ENCODE results near the gene PLP2.

The PLP2 gene

DNA sequence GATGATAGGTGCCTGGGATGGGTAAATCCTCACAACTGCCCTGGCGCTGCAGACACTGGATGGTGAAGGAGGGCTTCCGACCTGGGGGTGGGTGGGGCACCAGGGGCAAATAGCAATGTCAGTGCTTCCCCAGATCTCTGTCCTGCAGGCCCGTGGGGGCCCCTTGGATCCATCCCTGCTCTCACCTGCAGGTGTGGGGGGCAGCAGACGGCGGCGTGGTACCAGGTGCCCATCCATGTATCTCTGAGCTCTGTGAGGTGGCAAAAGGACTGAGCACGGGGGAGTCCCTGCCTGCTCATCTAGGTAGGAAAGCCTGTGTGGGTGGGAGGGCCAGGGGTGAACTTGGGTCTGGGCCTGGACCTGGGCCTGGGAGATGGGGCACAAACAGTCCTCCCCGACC, 34.8 kb downstream of the PLP2 start:
- peaks cover 0 to 1% of the 10 kb centered on the region in 2 donors for H3K27me3 ChIP-seq (ENCODE audit: control insufficient read depth in 2 of 2, insufficient read depth in 2 of 2, low read length in 2 of 2)
- H3K9ac ChIP-seq (ENCODE audit: low read depth in 1 of 2, low read length in 2 of 2) = no peak overlapping the region
- H3K4me3 ChIP-seq (ENCODE audit: low read length in 2 of 2) = no peak overlapping the region
- no peak overlapping the region for H3K27ac ChIP-seq (ENCODE audit: low read depth in 2 of 2, low read length in 2 of 2)
- no peaks in the 10 kb centered on the region for H3K9me3 ChIP-seq (ENCODE audit: control insufficient read depth in 2 of 2, low read length in 2 of 2)
- no peaks in the 10 kb centered on the region for H3K4me1 ChIP-seq (ENCODE audit: control insufficient read depth in 2 of 2, insufficient read depth in 2 of 2, low read length in 2 of 2)
- no peaks in the 10 kb centered on the region for H3K36me3 ChIP-seq (ENCODE audit: control insufficient read depth in 2 of 2, insufficient read depth in 2 of 2, low read length in 2 of 2)

GRCh38 chrX:49208399-49208798, 36.7 kb downstream of the PLP2 start:
- Histone ChIP-seq H3K9me3 (ENCODE audit: control insufficient read depth in 2 of 2, low read length in 2 of 2) (no peaks in the 10 kb centered on the region), H3K27ac (ENCODE audit: low read depth in 2 of 2, low read length in 2 of 2) (no peak overlapping the region), H3K4me1 (ENCODE audit: control insufficient read depth in 2 of 2, insufficient read depth in 2 of 2, low read length in 2 of 2) (no peaks in the 10 kb centered on the region), H3K9ac (ENCODE audit: low read depth in 1 of 2, low read length in 2 of 2) (no peak overlapping the region), H3K36me3 (ENCODE audit: control insufficient read depth in 2 of 2, insufficient read depth in 2 of 2, low read length in 2 of 2) (no peaks in the 10 kb centered on the region), H3K27me3 (ENCODE audit: control insufficient read depth in 2 of 2, insufficient read depth in 2 of 2, low read length in 2 of 2) (peaks cover 0 to 1% of the 10 kb centered on the region in 2 donors), H3K4me3 (ENCODE audit: low read length in 2 of 2) (no peak overlapping the region)

- no peak overlapping the region for H3K9ac ChIP-seq (ENCODE audit: low read depth in 1 of 2, low read length in 2 of 2)
- H3K36me3 ChIP-seq (ENCODE audit: control insufficient read depth in 2 of 2, insufficient read depth in 2 of 2, low read length in 2 of 2) = no peaks in the 10 kb centered on the region
- H3K9me3 ChIP-seq (ENCODE audit: control insufficient read depth in 2 of 2, low read length in 2 of 2) = no peaks in the 10 kb centered on the region
- H3K4me3 ChIP-seq (ENCODE audit: low read length in 2 of 2) = no peak overlapping the region
- peaks cover 1 to 3% of the 10 kb centered on the region in 2 donors for H3K27me3 ChIP-seq (ENCODE audit: control insufficient read depth in 2 of 2, insufficient read depth in 2 of 2, low read length in 2 of 2)
- H3K4me1 ChIP-seq (ENCODE audit: control insufficient read depth in 2 of 2, insufficient read depth in 2 of 2, low read length in 2 of 2) = no peaks in the 10 kb centered on the region
- no peak overlapping the region for H3K27ac ChIP-seq (ENCODE audit: low read depth in 2 of 2, low read length in 2 of 2)
Measured at GRCh38 chrX:49209434-49210251, 37.9 kb downstream of the PLP2 start.

- Histone ChIP-seq H3K27ac (ENCODE audit: low read depth in 2 of 2, low read length in 2 of 2) (no peak overlapping the region), H3K9me3 (ENCODE audit: control insufficient read depth in 2 of 2, low read length in 2 of 2) (no peaks in the 10 kb centered on the region), H3K4me1 (ENCODE audit: control insufficient read depth in 2 of 2, insufficient read depth in 2 of 2, low read length in 2 of 2) (no peaks in the 10 kb centered on the region), H3K9ac (ENCODE audit: low read depth in 1 of 2, low read length in 2 of 2) (no peak overlapping the region), H3K36me3 (ENCODE audit: control insufficient read depth in 2 of 2, insufficient read depth in 2 of 2, low read length in 2 of 2) (no peaks in the 10 kb centered on the region), H3K4me3 (ENCODE audit: low read length in 2 of 2) (no peak overlapping the region), H3K27me3 (ENCODE audit: control insufficient read depth in 2 of 2, insufficient read depth in 2 of 2, low read length in 2 of 2) (peaks cover 1 to 3% of the 10 kb centered on the region in 2 donors)
Measured at GRCh38 chrX:49210406-49210805, 38.7 kb downstream of the PLP2 start.

DNA sequence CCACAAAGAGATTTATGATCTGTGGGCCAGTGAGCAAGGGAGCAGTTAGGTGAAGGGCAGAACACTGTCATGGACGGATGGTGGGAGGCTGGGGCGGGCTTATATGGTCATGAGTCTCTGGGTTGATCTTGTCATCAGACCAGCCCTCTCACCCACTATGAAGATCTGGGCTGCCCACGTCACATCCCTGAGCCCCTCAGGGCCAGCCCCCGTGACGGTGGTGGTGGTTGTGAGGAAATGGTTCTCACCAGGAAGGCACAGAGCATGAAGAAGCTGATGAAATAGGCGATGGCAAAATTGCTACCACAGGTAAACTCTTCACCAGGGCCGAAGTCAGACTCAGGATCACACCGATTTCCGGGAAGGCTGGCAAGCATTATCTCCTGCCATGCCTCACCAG, 39.4 kb downstream of the PLP2 start:
- no peaks in the 10 kb centered on the region for H3K36me3 ChIP-seq (ENCODE audit: control insufficient read depth in 2 of 2, insufficient read depth in 2 of 2, low read length in 2 of 2)
- H3K27ac ChIP-seq (ENCODE audit: low read depth in 2 of 2, low read length in 2 of 2) = no peak overlapping the region
- no peak overlapping the region for H3K9ac ChIP-seq (ENCODE audit: low read depth in 1 of 2, low read length in 2 of 2)
- peaks cover 1 to 3% of the 10 kb centered on the region in 2 donors for H3K27me3 ChIP-seq (ENCODE audit: control insufficient read depth in 2 of 2, insufficient read depth in 2 of 2, low read length in 2 of 2)
- H3K9me3 ChIP-seq (ENCODE audit: control insufficient read depth in 2 of 2, low read length in 2 of 2) = no peaks in the 10 kb centered on the region
- H3K4me3 ChIP-seq (ENCODE audit: low read length in 2 of 2) = no peak overlapping the region
- no peaks in the 10 kb centered on the region for H3K4me1 ChIP-seq (ENCODE audit: control insufficient read depth in 2 of 2, insufficient read depth in 2 of 2, low read length in 2 of 2)

GRCh38 chrX:49212209-49212608, 40.5 kb downstream of the PLP2 start:
- no peaks in the 10 kb centered on the region for H3K36me3 ChIP-seq (ENCODE audit: control insufficient read depth in 2 of 2, insufficient read depth in 2 of 2, low read length in 2 of 2)
- no peak overlapping the region for H3K4me3 ChIP-seq (ENCODE audit: low read length in 2 of 2)
- H3K9me3 ChIP-seq (ENCODE audit: control insufficient read depth in 2 of 2, low read length in 2 of 2) = no peaks in the 10 kb centered on the region
- no peaks in the 10 kb centered on the region for H3K4me1 ChIP-seq (ENCODE audit: control insufficient read depth in 2 of 2, insufficient read depth in 2 of 2, low read length in 2 of 2)
- H3K9ac ChIP-seq (ENCODE audit: low read depth in 1 of 2, low read length in 2 of 2) = no peak overlapping the region
- H3K27me3 ChIP-seq (ENCODE audit: control insufficient read depth in 2 of 2, insufficient read depth in 2 of 2, low read length in 2 of 2) = peaks cover 0 to 3% of the 10 kb centered on the region in 2 donors
- no peak overlapping the region for H3K27ac ChIP-seq (ENCODE audit: low read depth in 2 of 2, low read length in 2 of 2)

DNA sequence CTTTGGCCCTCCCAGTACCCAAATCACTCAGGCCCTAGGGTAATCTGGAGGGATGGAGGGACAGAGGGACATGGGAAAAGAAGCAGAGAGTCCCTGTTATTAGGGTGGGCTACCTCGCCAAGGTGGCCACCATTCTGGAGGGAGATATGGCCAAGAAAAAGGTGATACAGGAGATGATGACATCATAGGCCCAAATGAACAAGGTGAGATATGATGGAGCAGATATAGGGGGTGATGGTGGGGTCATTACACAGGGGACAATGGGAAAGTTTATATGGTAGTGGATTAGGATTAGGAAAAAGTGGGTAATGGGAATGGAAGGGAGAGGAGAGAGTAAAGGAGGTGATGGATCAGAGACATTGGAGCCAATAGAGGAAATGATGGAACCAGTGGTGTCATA, 41.2 kb downstream of the PLP2 start:
- Histone ChIP-seq H3K9me3 (ENCODE audit: control insufficient read depth in 2 of 2, low read length in 2 of 2) (no peaks in the 10 kb centered on the region), H3K27ac (ENCODE audit: low read depth in 2 of 2, low read length in 2 of 2) (no peak overlapping the region), H3K9ac (ENCODE audit: low read depth in 1 of 2, low read length in 2 of 2) (no peak overlapping the region), H3K4me3 (ENCODE audit: low read length in 2 of 2) (no peak overlapping the region), H3K4me1 (ENCODE audit: control insufficient read depth in 2 of 2, insufficient read depth in 2 of 2, low read length in 2 of 2) (no peaks in the 10 kb centered on the region), H3K27me3 (ENCODE audit: control insufficient read depth in 2 of 2, insufficient read depth in 2 of 2, low read length in 2 of 2) (peaks cover 0 to 3% of the 10 kb centered on the region in 2 donors), H3K36me3 (ENCODE audit: control insufficient read depth in 2 of 2, insufficient read depth in 2 of 2, low read length in 2 of 2) (no peaks in the 10 kb centered on the region)

DNA sequence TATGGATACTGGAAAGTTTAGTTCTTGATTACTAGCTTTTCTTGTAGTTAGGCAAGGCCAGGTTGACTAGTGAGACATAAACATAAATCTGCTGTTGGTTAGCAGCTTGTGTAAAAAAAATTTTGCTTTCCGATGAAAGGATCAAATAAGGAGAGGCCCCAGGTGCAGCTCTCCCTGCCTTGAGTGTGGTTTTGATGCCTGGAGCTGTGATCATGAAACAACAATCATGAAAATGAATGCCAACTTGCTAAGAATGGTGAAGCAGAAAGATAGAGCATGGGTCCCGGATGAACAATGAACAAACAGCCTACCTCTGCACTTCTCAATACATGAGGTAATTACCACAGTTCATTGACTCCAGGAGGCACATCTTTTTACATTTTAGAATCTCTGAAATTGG, 42.7 kb downstream of the PLP2 start:
- Histone ChIP-seq H3K27ac (ENCODE audit: low read depth in 2 of 2, low read length in 2 of 2) (no peak overlapping the region), H3K9ac (ENCODE audit: low read depth in 1 of 2, low read length in 2 of 2) (no peak overlapping the region), H3K9me3 (ENCODE audit: control insufficient read depth in 2 of 2, low read length in 2 of 2) (no peaks in the 10 kb centered on the region), H3K4me1 (ENCODE audit: control insufficient read depth in 2 of 2, insufficient read depth in 2 of 2, low read length in 2 of 2) (no peaks in the 10 kb centered on the region), H3K4me3 (ENCODE audit: low read length in 2 of 2) (no peak overlapping the region), H3K36me3 (ENCODE audit: control insufficient read depth in 2 of 2, insufficient read depth in 2 of 2, low read length in 2 of 2) (no peaks in the 10 kb centered on the region), H3K27me3 (ENCODE audit: control insufficient read depth in 2 of 2, insufficient read depth in 2 of 2, low read length in 2 of 2) (peaks cover 0 to 3% of the 10 kb centered on the region in 2 donors)

DNA sequence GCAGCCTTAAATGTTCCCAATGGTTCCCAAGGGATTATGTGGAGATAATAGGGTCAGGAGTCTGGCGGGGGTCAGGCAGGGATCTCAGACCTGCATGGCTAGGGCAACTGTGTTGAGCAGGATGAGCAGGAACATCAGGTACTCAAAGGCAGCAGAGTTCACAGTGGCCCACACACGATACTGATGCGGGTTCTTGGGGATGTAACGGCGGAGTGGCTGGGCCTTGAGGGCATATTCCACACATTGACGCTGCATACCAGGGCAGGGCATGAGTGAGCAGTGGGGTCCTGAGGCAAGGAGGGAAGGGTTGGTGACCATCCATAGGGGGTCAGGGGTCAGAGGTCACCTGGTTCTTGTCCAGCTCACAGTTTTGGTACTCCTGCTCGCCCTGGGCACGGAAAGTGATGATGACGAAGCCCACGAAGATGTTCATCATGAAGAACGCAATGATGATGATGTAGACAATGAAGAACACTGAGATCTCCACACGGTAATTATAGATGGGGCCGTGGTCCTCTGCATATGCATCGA, 43.4 kb downstream of the PLP2 start:
- no peak overlapping the region for H3K4me3 ChIP-seq (ENCODE audit: low read length in 2 of 2)
- no peak overlapping the region for H3K27ac ChIP-seq (ENCODE audit: low read depth in 2 of 2, low read length in 2 of 2)
- peaks cover 0 to 3% of the 10 kb centered on the region in 2 donors for H3K27me3 ChIP-seq (ENCODE audit: control insufficient read depth in 2 of 2, insufficient read depth in 2 of 2, low read length in 2 of 2)
- no peak overlapping the region for H3K9ac ChIP-seq (ENCODE audit: low read depth in 1 of 2, low read length in 2 of 2)
- no peaks in the 10 kb centered on the region for H3K36me3 ChIP-seq (ENCODE audit: control insufficient read depth in 2 of 2, insufficient read depth in 2 of 2, low read length in 2 of 2)
- H3K4me1 ChIP-seq (ENCODE audit: control insufficient read depth in 2 of 2, insufficient read depth in 2 of 2, low read length in 2 of 2) = no peaks in the 10 kb centered on the region
- H3K9me3 ChIP-seq (ENCODE audit: control insufficient read depth in 2 of 2, low read length in 2 of 2) = no peaks in the 10 kb centered on the region

GRCh38 chrX:49220100-49220499, 48.4 kb downstream of the PLP2 start:
- Histone ChIP-seq H3K4me1 (ENCODE audit: control insufficient read depth in 2 of 2, insufficient read depth in 2 of 2, low read length in 2 of 2) (no peaks in the 10 kb centered on the region), H3K27me3 (ENCODE audit: control insufficient read depth in 2 of 2, insufficient read depth in 2 of 2, low read length in 2 of 2) (no peaks in the 10 kb centered on the region), H3K4me3 (ENCODE audit: low read length in 2 of 2) (no peak overlapping the region), H3K36me3 (ENCODE audit: control insufficient read depth in 2 of 2, insufficient read depth in 2 of 2, low read length in 2 of 2) (no peaks in the 10 kb centered on the region), H3K9me3 (ENCODE audit: control insufficient read depth in 2 of 2, low read length in 2 of 2) (no peaks in the 10 kb centered on the region), H3K9ac (ENCODE audit: low read depth in 1 of 2, low read length in 2 of 2) (no peak overlapping the region), H3K27ac (ENCODE audit: low read depth in 2 of 2, low read length in 2 of 2) (no peak overlapping the region)

Data from mucosa of rectum (tissue), 2 donors.